ENCODE results near the gene TMEM150B. TPM values are rescaled to one million over a fixed set of nuclear protein-coding genes. Genes with fewer than 3 reads are reported as not detected.

The TMEM150B gene
- total RNA-seq, 1 experiment from 2014 or later = 1.6 TPM

- no peaks in the 10 kb centered on the region for H3K36me3 ChIP-seq (ENCODE audit: control insufficient read depth, insufficient read depth, low read length)
- H3K4me1 Mint-ChIP-seq (ENCODE audit: low read depth, unreplicated experiment) = peaks cover 9% of the 10 kb centered on the region
- peaks cover 19% of the 10 kb centered on the region for H3K4me1 ChIP-seq
- H3K9me3 ChIP-seq = no peaks in the 10 kb centered on the region
- peaks cover 5% of the 10 kb centered on the region for H3K27me3 ChIP-seq (replicated peaks; ENCODE audit: control insufficient read depth, insufficient read depth, low read length)
- DNase-seq = peak in 1 of 2 experiments; percentile 49
- BruUV-seq (replicated peaks) = no TSS peak
- peaks cover 15% of the 10 kb centered on the region for H3K27me3 Mint-ChIP-seq (ENCODE audit: insufficient read depth, unreplicated experiment)
- H3K4me3 ChIP-seq (ENCODE audit: low read depth, low read length) = no peak overlapping the region
- CTCF ChIA-PET = interaction anchor here (1.1 kb wide), 1 partner anchor 13 kb away, joined by 3 read pairs; the partner anchor contains the start of gene KMT5C
- H3K4me3 Mint-ChIP-seq (ENCODE audit: unreplicated experiment) = peak overlapping the region; percentile 80
- H3K27ac Mint-ChIP-seq (ENCODE audit: unreplicated experiment) = peak overlapping the region; percentile 10
- POLR2A ChIA-PET = interaction anchor here (1.5 kb wide), 1 partner anchor 13 kb away, joined by 6 read pairs; the partner anchor contains the start of gene KMT5C
- peaks cover 13% of the 10 kb centered on the region for H3K36me3 Mint-ChIP-seq (ENCODE audit: insufficient read depth, unreplicated experiment)
- intact Hi-C loops (cut with micrococcal nuclease; ENCODE audit: unreplicated experiment) = no loop called here
- TF ChIP-seq CTCF (IDR thresholded peaks at IDR 0.05; ENCODE audit: insufficient read depth in 1 of 2, low read depth in 1 of 2, low read length in 1 of 2, severe bottlenecking in 1 of 2, unreplicated experiment in 1 of 2) = no peak
- no peaks in the 10 kb centered on the region for H3K9me3 Mint-ChIP-seq (ENCODE audit: unreplicated experiment)
Observed at GRCh38 chr19:55352549-55353145, 27.5 kb upstream of the TMEM150B start.

GRCh38 chr19:55352040-55352439, 26.9 kb upstream of the TMEM150B start:
- no peak for TF ChIP-seq CTCF (IDR thresholded peaks at IDR 0.05; ENCODE audit: insufficient read depth in 1 of 2, low read depth in 1 of 2, low read length in 1 of 2, severe bottlenecking in 1 of 2, unreplicated experiment in 1 of 2)
- Mint-ChIP-seq H3K27ac (ENCODE audit: unreplicated experiment) (no peak overlapping the region), H3K27me3 (ENCODE audit: insufficient read depth, unreplicated experiment) (peaks cover 10% of the 10 kb centered on the region), H3K36me3 (ENCODE audit: insufficient read depth, unreplicated experiment) (peaks cover 13% of the 10 kb centered on the region), H3K4me3 (ENCODE audit: unreplicated experiment) (peak overlapping the region; percentile 80), H3K9me3 (ENCODE audit: unreplicated experiment) (no peaks in the 10 kb centered on the region), H3K4me1 (ENCODE audit: low read depth, unreplicated experiment) (peaks cover 9% of the 10 kb centered on the region)
- no TSS peak for BruUV-seq (replicated peaks)
- Histone ChIP-seq H3K27me3 (replicated peaks; ENCODE audit: control insufficient read depth, insufficient read depth, low read length) (peaks cover 5% of the 10 kb centered on the region), H3K36me3 (ENCODE audit: control insufficient read depth, insufficient read depth, low read length) (no peaks in the 10 kb centered on the region), H3K9me3 (no peaks in the 10 kb centered on the region), H3K4me3 (ENCODE audit: low read depth, low read length) (no peak overlapping the region), H3K4me1 (peaks cover 19% of the 10 kb centered on the region)
- CTCF ChIA-PET = interaction anchor here (1.1 kb wide), 1 partner anchor 13 kb away, joined by 3 read pairs; the partner anchor contains the start of gene KMT5C
- POLR2A ChIA-PET = no interaction called here
- no peak for DNase-seq
- intact Hi-C loops (cut with micrococcal nuclease; ENCODE audit: unreplicated experiment) = no loop called here

GRCh38 chr19:55350620-55351315, 25.6 kb upstream of the TMEM150B start:
- no peak overlapping the region for H3K4me3 Mint-ChIP-seq (ENCODE audit: unreplicated experiment)
- intact Hi-C loops (cut with micrococcal nuclease; ENCODE audit: unreplicated experiment) = no loop called here
- ChIA-PET POLR2A (interaction anchor here (0.6 to 1.2 kb wide), 2 partner anchors 11 to 18 kb away, joined by 3 to 6 read pairs; partner anchors contain the start of gene KMT5C), CTCF (interaction anchor here (1.0 kb wide), 1 partner anchor 12 kb away, joined by 4 read pairs; no protein-coding TSS in a partner anchor)
- Histone ChIP-seq H3K4me1 (peaks cover 19% of the 10 kb centered on the region), H3K27me3 (replicated peaks; ENCODE audit: control insufficient read depth, insufficient read depth, low read length) (peaks cover 5% of the 10 kb centered on the region), H3K4me3 (ENCODE audit: low read depth, low read length) (no peak overlapping the region), H3K36me3 (ENCODE audit: control insufficient read depth, insufficient read depth, low read length) (no peaks in the 10 kb centered on the region), H3K9me3 (no peaks in the 10 kb centered on the region)
- DNase-seq = no peak
- H3K27ac Mint-ChIP-seq (ENCODE audit: unreplicated experiment) = no peak overlapping the region
- no peaks in the 10 kb centered on the region for H3K9me3 Mint-ChIP-seq (ENCODE audit: unreplicated experiment)
- H3K4me1 Mint-ChIP-seq (ENCODE audit: low read depth, unreplicated experiment) = peaks cover 9% of the 10 kb centered on the region
- TF ChIP-seq CTCF (IDR thresholded peaks at IDR 0.05; ENCODE audit: insufficient read depth in 1 of 2, low read depth in 1 of 2, low read length in 1 of 2, severe bottlenecking in 1 of 2, unreplicated experiment in 1 of 2) = no peak
- no TSS peak for BruUV-seq (replicated peaks)
- peaks cover 15% of the 10 kb centered on the region for H3K36me3 Mint-ChIP-seq (ENCODE audit: insufficient read depth, unreplicated experiment)
- H3K27me3 Mint-ChIP-seq (ENCODE audit: insufficient read depth, unreplicated experiment) = peaks cover 10% of the 10 kb centered on the region
